Right atrium auricular region (tissue), 2 donors: ENCODE measurements around the gene ARHGAP45. TPM values are rescaled to one million over a fixed set of nuclear protein-coding genes. Genes with fewer than 3 reads are reported as not detected.

ENCODE experiments used
- DNase-seq: peaks from one replicate; pipeline ENCODE4 v3.0.0-alpha.2; 2019; ENCODE audit warnings: low spot score
- H3K27ac ChIP-seq, 2 donors: fragments of 200-600 bp; sonication (generic); 1 replicate in 1 of 2; 2 replicates in 1 of 2; pipeline ENCODE4 v1.5.1; 2016 to 2019
- H3K27me3 ChIP-seq, 2 donors: fragments of 200-600 bp; sonication (generic); one replicate each; pipeline versions ENCODE4 v1.5.1 to v1.6.0; 2017 to 2019
- H3K36me3 ChIP-seq: fragments of 200-600 bp; sonication (generic); one replicate; pipeline ENCODE4 v1.5.1; 2016
- H3K4me1 ChIP-seq, 2 donors: fragments of 200-600 bp; sonication (generic); one replicate each; pipeline versions ENCODE4 v1.5.1 to v1.6.0; 2017 to 2019
- H3K4me3 ChIP-seq, 2 donors: fragments of 200-600 bp; sonication (generic); 1 replicate in 1 of 2; 2 replicates in 1 of 2; pipeline ENCODE4 v1.5.1; 2017 to 2019; ENCODE audit warnings: mild to moderate bottlenecking in 1 of 2, moderate library complexity in 1 of 2
- H3K9me3 ChIP-seq, 2 donors: fragments of 200-600 bp; sonication (generic); one replicate each; pipeline ENCODE4 v1.5.1; 2019
- total RNA-seq, 2 donors: library from RNA; depleted of rRNA; stranded (reverse); fragments of >200 nt; gene quantifications; one replicate each; pipeline ENCODE4 v1.1.0, GENCODE V29; 2016
- TF ChIP-seq, protein P1 (sequence below), 2 donors: fragments of 200-600 bp; sonication (generic); IDR thresholded peaks; one replicate each; pipeline ENCODE4 v1.5.1; 2019; ENCODE audit warnings: antibody characterized with exemption in 2 of 2

ARHGAP45 gene
- total RNA-seq, 2 donors from 2014 or later, result 5.2 to 12.8 TPM

- no peak for DNase-seq
- no peak overlapping the region for H3K4me3 ChIP-seq
- H3K27me3 ChIP-seq, result no peaks in the 10 kb centered on the region
- peaks cover 0 to 48% of the 10 kb centered on the region in 2 donors for H3K4me1 ChIP-seq
- H3K27ac ChIP-seq, result no peak overlapping the region
- H3K36me3 ChIP-seq, result peaks cover 68% of the 10 kb centered on the region
- no peaks in the 10 kb centered on the region for H3K9me3 ChIP-seq
- TF ChIP-seq, protein P1, sequence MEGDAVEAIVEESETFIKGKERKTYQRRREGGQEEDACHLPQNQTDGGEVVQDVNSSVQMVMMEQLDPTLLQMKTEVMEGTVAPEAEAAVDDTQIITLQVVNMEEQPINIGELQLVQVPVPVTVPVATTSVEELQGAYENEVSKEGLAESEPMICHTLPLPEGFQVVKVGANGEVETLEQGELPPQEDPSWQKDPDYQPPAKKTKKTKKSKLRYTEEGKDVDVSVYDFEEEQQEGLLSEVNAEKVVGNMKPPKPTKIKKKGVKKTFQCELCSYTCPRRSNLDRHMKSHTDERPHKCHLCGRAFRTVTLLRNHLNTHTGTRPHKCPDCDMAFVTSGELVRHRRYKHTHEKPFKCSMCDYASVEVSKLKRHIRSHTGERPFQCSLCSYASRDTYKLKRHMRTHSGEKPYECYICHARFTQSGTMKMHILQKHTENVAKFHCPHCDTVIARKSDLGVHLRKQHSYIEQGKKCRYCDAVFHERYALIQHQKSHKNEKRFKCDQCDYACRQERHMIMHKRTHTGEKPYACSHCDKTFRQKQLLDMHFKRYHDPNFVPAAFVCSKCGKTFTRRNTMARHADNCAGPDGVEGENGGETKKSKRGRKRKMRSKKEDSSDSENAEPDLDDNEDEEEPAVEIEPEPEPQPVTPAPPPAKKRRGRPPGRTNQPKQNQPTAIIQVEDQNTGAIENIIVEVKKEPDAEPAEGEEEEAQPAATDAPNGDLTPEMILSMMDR (IDR thresholded peaks at IDR 0.05), result no peak
Measured at GRCh38 chr19:1109697-1110671, 43.0 kb downstream of the ARHGAP45 start.

DNA sequence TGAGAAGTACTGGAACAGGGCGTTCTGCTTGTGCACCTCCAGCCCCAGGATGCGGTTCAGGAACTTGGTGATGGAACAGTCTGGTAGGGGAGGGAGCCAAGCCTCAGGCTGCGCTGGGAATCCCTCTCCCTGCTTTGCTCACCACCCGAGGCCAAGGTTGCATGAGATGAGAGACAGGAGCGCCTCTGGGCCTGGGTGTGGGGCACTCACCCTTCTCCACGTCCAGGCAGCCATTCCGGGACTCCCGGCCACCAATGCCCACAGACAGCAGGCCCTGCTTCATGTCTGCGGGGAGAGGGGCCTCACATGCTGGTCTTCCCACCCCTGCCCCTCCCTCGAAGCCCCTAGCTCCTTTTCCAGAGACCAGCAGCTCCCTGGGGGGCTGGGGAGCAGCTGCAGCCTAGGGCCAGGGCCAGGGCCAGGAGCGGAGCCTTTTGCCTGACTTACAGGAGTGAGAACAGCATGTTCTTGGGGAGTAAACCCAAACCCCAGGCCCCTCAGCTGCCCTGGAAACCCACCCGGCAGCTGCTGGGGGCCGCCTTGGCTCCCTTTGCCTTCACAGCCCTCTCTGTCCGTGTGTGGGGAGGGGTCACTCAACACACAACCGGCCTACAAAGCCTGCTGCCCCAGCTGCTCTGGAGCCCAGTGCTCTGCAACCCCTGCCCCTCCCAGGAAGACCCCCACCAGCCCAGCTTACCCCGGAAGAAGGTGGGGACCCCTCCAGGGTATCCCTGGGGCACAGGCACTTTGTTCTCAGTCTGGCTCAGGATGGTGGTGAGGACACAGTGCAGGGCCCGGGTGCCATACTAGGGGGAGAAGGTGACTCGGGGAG is 44.1 kb downstream of the ARHGAP45 start:
- H3K27me3 ChIP-seq, result no peaks in the 10 kb centered on the region
- TF ChIP-seq, protein P1 (IDR thresholded peaks at IDR 0.05), result no peak
- H3K4me1 ChIP-seq, result peaks cover 0 to 38% of the 10 kb centered on the region in 2 donors
- H3K27ac ChIP-seq, result peak overlapping the region in 1 of 2 donors; percentile 89
- DNase-seq, result no peak
- H3K9me3 ChIP-seq, result no peaks in the 10 kb centered on the region
- H3K36me3 ChIP-seq, result peaks cover 75% of the 10 kb centered on the region
- H3K4me3 ChIP-seq, result no peak overlapping the region

- Histone ChIP-seq H3K36me3 (peaks cover 75% of the 10 kb centered on the region), H3K9me3 (no peaks in the 10 kb centered on the region), H3K4me1 (peaks cover 0 to 31% of the 10 kb centered on the region in 2 donors), H3K4me3 (no peak overlapping the region), H3K27ac (peak overlapping the region; percentile 80 to 89), H3K27me3 (no peaks in the 10 kb centered on the region)
- TF ChIP-seq, protein P1 (IDR thresholded peaks at IDR 0.05), result no peak
- no peak for DNase-seq
Measured at GRCh38 chr19:1111641-1112267, 44.8 kb downstream of the ARHGAP45 start.

DNA sequence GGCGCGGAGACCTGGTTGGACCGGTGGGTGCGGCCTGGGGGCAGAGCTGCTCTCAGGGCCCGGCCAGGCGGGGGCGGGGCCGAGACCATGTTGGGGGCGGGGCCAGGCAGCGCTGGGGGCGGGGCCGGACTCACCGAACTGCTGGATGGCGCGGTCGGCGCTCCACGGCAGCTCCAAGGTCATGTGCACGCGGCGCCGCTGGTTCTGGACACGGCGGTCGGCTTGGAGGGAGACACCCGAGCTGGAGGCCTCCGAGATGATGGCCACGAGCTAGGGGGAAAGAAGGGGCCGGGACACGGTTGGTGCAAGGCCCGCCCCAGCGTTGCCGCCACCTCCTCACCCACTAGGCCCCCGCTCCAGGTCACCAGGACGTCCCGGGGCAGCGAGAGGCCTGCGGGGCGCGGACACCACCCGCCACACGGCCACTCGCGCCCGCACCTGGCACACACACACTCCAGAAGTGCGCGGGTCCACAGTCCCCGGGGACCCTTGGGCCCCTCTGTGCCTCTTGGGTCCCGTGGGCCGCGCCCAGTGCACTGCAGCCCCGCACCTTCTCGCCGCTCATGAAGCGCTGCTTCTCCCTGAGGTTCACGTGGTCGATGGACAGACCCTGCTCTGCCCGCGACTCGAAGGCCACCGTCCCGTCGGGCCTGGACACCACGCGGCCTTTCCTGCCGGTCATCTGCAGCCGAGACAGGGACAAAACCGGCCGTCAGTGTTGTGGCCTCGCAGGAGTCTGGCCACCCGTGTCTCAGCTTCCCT is 45.5 kb downstream of the ARHGAP45 start:
- DNase-seq, result no peak
- TF ChIP-seq, protein P1 (IDR thresholded peaks at IDR 0.05), result no peak
- Histone ChIP-seq H3K4me3 (no peak overlapping the region), H3K36me3 (peaks cover 75% of the 10 kb centered on the region), H3K27me3 (no peaks in the 10 kb centered on the region), H3K27ac (peak overlapping the region; percentile 80 to 89), H3K9me3 (no peaks in the 10 kb centered on the region), H3K4me1 (peaks cover 0 to 28% of the 10 kb centered on the region in 2 donors)
